Measurements from ENCODE around the gene TTBK2.

TTBK2 gene

GRCh38 chr15:42695527-42696071 lies 225.0 kb downstream of the TTBK2 start:
- H3K27ac ChIP-seq (ENCODE audit: low read length, poor library complexity, severe bottlenecking): no peak overlapping the region
- no peak overlapping the region for H2BK15ac ChIP-seq (ENCODE audit: low read depth, poor library complexity, severe bottlenecking)
- 97% methylated on average over 6 of the region's 6 CpGs for WGBS
- no peaks in the 10 kb centered on the region for H3K4me1 ChIP-seq (ENCODE audit: control insufficient read depth, insufficient read depth, low read depth, low read length)
- H3K4me2 ChIP-seq (ENCODE audit: low read length, poor library complexity, severe bottlenecking): no peak overlapping the region
- H3K27me3 ChIP-seq (ENCODE audit: control insufficient read depth in 1 of 2, insufficient read depth in 1 of 2, low read length in 2 of 2): no peaks in the 10 kb centered on the region
- H4K8ac ChIP-seq (ENCODE audit: low read length): no peak overlapping the region
- no peak overlapping the region for H3K9ac ChIP-seq (ENCODE audit: low read length)
- no peak overlapping the region for H3K23ac ChIP-seq (ENCODE audit: low read length in 2 of 2)
- no peak overlapping the region for H3K4me3 ChIP-seq (ENCODE audit: insufficient read depth in 1 of 2, low read depth in 1 of 2, low read length in 2 of 2)
- H3K14ac ChIP-seq (ENCODE audit: low read length in 2 of 2): no peak overlapping the region
- no peaks in the 10 kb centered on the region for H3K79me1 ChIP-seq (replicated peaks; ENCODE audit: low read length, poor library complexity, severe bottlenecking)
- no peak overlapping the region for H3K4ac ChIP-seq (ENCODE audit: low read depth in 1 of 2, low read length in 2 of 2)
- no peak overlapping the region for H2BK12ac ChIP-seq (ENCODE audit: low read length in 2 of 2)
- no peaks in the 10 kb centered on the region for H3K9me3 ChIP-seq (ENCODE audit: control insufficient read depth, low read length)
- H2AFZ ChIP-seq (ENCODE audit: low read depth, low read length): no peak overlapping the region
- no peak for DNase-seq
- H3K36me3 ChIP-seq (ENCODE audit: control insufficient read depth in 1 of 2, insufficient read depth in 2 of 2, low read depth in 1 of 2, low read length in 2 of 2): peaks cover 55 to 73% of the 10 kb centered on the region in 2 experiments
- H4K91ac ChIP-seq (ENCODE audit: low read length): no peak overlapping the region
- no peak overlapping the region for H2BK5ac ChIP-seq (ENCODE audit: low read depth, low read length, poor library complexity, severe bottlenecking)
- H2BK120ac ChIP-seq (ENCODE audit: low read depth, low read length): no peak overlapping the region
- H2AK5ac ChIP-seq (ENCODE audit: low read length, severe bottlenecking): no peak overlapping the region
- no peak overlapping the region for H3K18ac ChIP-seq (ENCODE audit: low read depth in 1 of 2, low read length in 2 of 2)

GRCh38 chr15:42694398-42694797 lies 226.2 kb downstream of the TTBK2 start:
- Histone ChIP-seq H3K4ac (ENCODE audit: low read depth in 1 of 2, low read length in 2 of 2) (no peak overlapping the region), H3K79me1 (replicated peaks; ENCODE audit: low read length, poor library complexity, severe bottlenecking) (no peaks in the 10 kb centered on the region), H2AK5ac (ENCODE audit: low read length, severe bottlenecking) (no peak overlapping the region), H2BK120ac (ENCODE audit: low read depth, low read length) (no peak overlapping the region), H3K18ac (ENCODE audit: low read depth in 1 of 2, low read length in 2 of 2) (no peak overlapping the region), H3K36me3 (ENCODE audit: control insufficient read depth in 1 of 2, insufficient read depth in 2 of 2, low read depth in 1 of 2, low read length in 2 of 2) (peaks cover 63 to 77% of the 10 kb centered on the region in 2 experiments), H3K27ac (ENCODE audit: low read length, poor library complexity, severe bottlenecking) (no peak overlapping the region), H3K4me3 (ENCODE audit: insufficient read depth in 1 of 2, low read depth in 1 of 2, low read length in 2 of 2) (no peak overlapping the region), H3K4me1 (ENCODE audit: control insufficient read depth, insufficient read depth, low read depth, low read length) (no peaks in the 10 kb centered on the region), H2BK15ac (ENCODE audit: low read depth, poor library complexity, severe bottlenecking) (no peak overlapping the region), H2AFZ (ENCODE audit: low read depth, low read length) (no peak overlapping the region), H4K91ac (ENCODE audit: low read length) (no peak overlapping the region), H3K23ac (ENCODE audit: low read length in 2 of 2) (no peak overlapping the region), H2BK5ac (ENCODE audit: low read depth, low read length, poor library complexity, severe bottlenecking) (no peak overlapping the region), H3K27me3 (ENCODE audit: control insufficient read depth in 1 of 2, insufficient read depth in 1 of 2, low read length in 2 of 2) (no peaks in the 10 kb centered on the region), H2BK12ac (ENCODE audit: low read length in 2 of 2) (no peak overlapping the region), H3K9me3 (ENCODE audit: control insufficient read depth, low read length) (no peaks in the 10 kb centered on the region), H3K14ac (ENCODE audit: low read length in 2 of 2) (no peak overlapping the region), H4K8ac (ENCODE audit: low read length) (no peak overlapping the region), H3K4me2 (ENCODE audit: low read length, poor library complexity, severe bottlenecking) (no peak overlapping the region), H3K9ac (ENCODE audit: low read length) (no peak overlapping the region)
- 97% methylated on average over 8 of the region's 10 CpGs for WGBS
- no peak for DNase-seq

GRCh38 chr15:42693942-42694341 lies 226.6 kb downstream of the TTBK2 start:
- Histone ChIP-seq H3K14ac (ENCODE audit: low read length in 2 of 2) (no peak overlapping the region), H3K4me3 (ENCODE audit: insufficient read depth in 1 of 2, low read depth in 1 of 2, low read length in 2 of 2) (no peak overlapping the region), H2BK15ac (ENCODE audit: low read depth, poor library complexity, severe bottlenecking) (no peak overlapping the region), H3K79me1 (replicated peaks; ENCODE audit: low read length, poor library complexity, severe bottlenecking) (no peaks in the 10 kb centered on the region), H4K8ac (ENCODE audit: low read length) (no peak overlapping the region), H3K27ac (ENCODE audit: low read length, poor library complexity, severe bottlenecking) (no peak overlapping the region), H3K4ac (ENCODE audit: low read depth in 1 of 2, low read length in 2 of 2) (no peak overlapping the region), H3K9me3 (ENCODE audit: control insufficient read depth, low read length) (no peaks in the 10 kb centered on the region), H3K9ac (ENCODE audit: low read length) (no peak overlapping the region), H3K18ac (ENCODE audit: low read depth in 1 of 2, low read length in 2 of 2) (no peak overlapping the region), H4K91ac (ENCODE audit: low read length) (no peak overlapping the region), H3K23ac (ENCODE audit: low read length in 2 of 2) (no peak overlapping the region), H3K36me3 (ENCODE audit: control insufficient read depth in 1 of 2, insufficient read depth in 2 of 2, low read depth in 1 of 2, low read length in 2 of 2) (peaks cover 67 to 82% of the 10 kb centered on the region in 2 experiments), H2AK5ac (ENCODE audit: low read length, severe bottlenecking) (no peak overlapping the region), H3K4me2 (ENCODE audit: low read length, poor library complexity, severe bottlenecking) (no peak overlapping the region), H3K4me1 (ENCODE audit: control insufficient read depth, insufficient read depth, low read depth, low read length) (no peaks in the 10 kb centered on the region), H3K27me3 (ENCODE audit: control insufficient read depth in 1 of 2, insufficient read depth in 1 of 2, low read length in 2 of 2) (no peaks in the 10 kb centered on the region), H2AFZ (ENCODE audit: low read depth, low read length) (no peak overlapping the region), H2BK120ac (ENCODE audit: low read depth, low read length) (no peak overlapping the region), H2BK12ac (ENCODE audit: low read length in 2 of 2) (no peak overlapping the region), H2BK5ac (ENCODE audit: low read depth, low read length, poor library complexity, severe bottlenecking) (no peak overlapping the region)
- 98% methylated on average over 5 of the region's 6 CpGs for WGBS
- no peak for DNase-seq

GRCh38 chr15:42693496-42693895 lies 227.1 kb downstream of the TTBK2 start:
- Histone ChIP-seq H4K91ac (ENCODE audit: low read length) (no peak overlapping the region), H3K14ac (ENCODE audit: low read length in 2 of 2) (no peak overlapping the region), H3K9ac (ENCODE audit: low read length) (no peak overlapping the region), H3K4me3 (ENCODE audit: insufficient read depth in 1 of 2, low read depth in 1 of 2, low read length in 2 of 2) (no peak overlapping the region), H3K18ac (ENCODE audit: low read depth in 1 of 2, low read length in 2 of 2) (no peak overlapping the region), H3K4ac (ENCODE audit: low read depth in 1 of 2, low read length in 2 of 2) (no peak overlapping the region), H3K4me2 (ENCODE audit: low read length, poor library complexity, severe bottlenecking) (no peak overlapping the region), H3K27ac (ENCODE audit: low read length, poor library complexity, severe bottlenecking) (no peak overlapping the region), H2BK15ac (ENCODE audit: low read depth, poor library complexity, severe bottlenecking) (no peak overlapping the region), H2BK120ac (ENCODE audit: low read depth, low read length) (no peak overlapping the region), H2AFZ (ENCODE audit: low read depth, low read length) (no peak overlapping the region), H2BK12ac (ENCODE audit: low read length in 2 of 2) (no peak overlapping the region), H2BK5ac (ENCODE audit: low read depth, low read length, poor library complexity, severe bottlenecking) (no peak overlapping the region), H3K23ac (ENCODE audit: low read length in 2 of 2) (no peak overlapping the region), H3K79me1 (replicated peaks; ENCODE audit: low read length, poor library complexity, severe bottlenecking) (no peaks in the 10 kb centered on the region), H3K9me3 (ENCODE audit: control insufficient read depth, low read length) (no peaks in the 10 kb centered on the region), H3K27me3 (ENCODE audit: control insufficient read depth in 1 of 2, insufficient read depth in 1 of 2, low read length in 2 of 2) (no peaks in the 10 kb centered on the region), H4K8ac (ENCODE audit: low read length) (no peak overlapping the region), H2AK5ac (ENCODE audit: low read length, severe bottlenecking) (no peak overlapping the region), H3K36me3 (ENCODE audit: control insufficient read depth in 1 of 2, insufficient read depth in 2 of 2, low read depth in 1 of 2, low read length in 2 of 2) (peaks cover 71 to 86% of the 10 kb centered on the region in 2 experiments), H3K4me1 (ENCODE audit: control insufficient read depth, insufficient read depth, low read depth, low read length) (no peaks in the 10 kb centered on the region)
- 98% methylated on average over 6 of the region's 6 CpGs for WGBS
- no peak for DNase-seq

All from mesenchymal stem cell (in vitro differentiated cells and primary cell).